HG02610 (cell line): ENCODE data around the gene TRIM74.
"Not testable (repeated sequence)": the region's sequence is repeated elsewhere in the genome, so short reads cannot be mapped to it uniquely, and the experiment has no call there.

Experiments
- ATAC-seq: cut with Tn5 transposase; IDR thresholded peaks from one replicate; pipeline ENCODE4 v1.9.1; 2021; ENCODE audit warnings: mild to moderate bottlenecking, moderate library complexity; ENCODE audit not compliant: unreplicated experiment

TRIM74 gene

GRCh38 chr7:72960029-72960428, 9.2 kb downstream of the TRIM74 start:
- ATAC-seq: not testable (repeated sequence)

- peak; percentile 84 for ATAC-seq
Measured at GRCh38 chr7:72954563-72955198, 14.6 kb downstream of the TRIM74 start.

GRCh38 chr7:72953901-72954562, 15.2 kb downstream of the TRIM74 start:
- peak; percentile 51 for ATAC-seq

- not testable (repeated sequence) for ATAC-seq
Measured at GRCh38 chr7:72950432-72950831, 18.8 kb downstream of the TRIM74 start.

GRCh38 chr7:72949686-72950085, 19.6 kb downstream of the TRIM74 start:
- not testable (repeated sequence) for ATAC-seq

- not testable (repeated sequence) for ATAC-seq
Measured at GRCh38 chr7:72949276-72949675, 20.0 kb downstream of the TRIM74 start.

- not testable (repeated sequence) for ATAC-seq
Measured at GRCh38 chr7:72948714-72949113, 20.6 kb downstream of the TRIM74 start.

- ATAC-seq: not testable (repeated sequence)
Measured at GRCh38 chr7:72946130-72946745, 23.0 kb downstream of the TRIM74 start.

- not testable (repeated sequence) for ATAC-seq
Measured at GRCh38 chr7:72945597-72945996, 23.7 kb downstream of the TRIM74 start.

- not testable (repeated sequence) for ATAC-seq
Measured at GRCh38 chr7:72944937-72945336, 24.3 kb downstream of the TRIM74 start.

- ATAC-seq: not testable (repeated sequence)
Measured at GRCh38 chr7:72942956-72943355, 26.3 kb downstream of the TRIM74 start.

- ATAC-seq: not testable (repeated sequence)
Measured at GRCh38 chr7:72942022-72942705, 27.1 kb downstream of the TRIM74 start.

- not testable (repeated sequence) for ATAC-seq
Measured at GRCh38 chr7:72928216-72928615, 41.0 kb downstream of the TRIM74 start.

- ATAC-seq: not testable (repeated sequence)
Measured at GRCh38 chr7:72927791-72928190, 41.5 kb downstream of the TRIM74 start.

GRCh38 chr7:72925546-72926120, 43.6 kb downstream of the TRIM74 start:
- no peak for ATAC-seq

GRCh38 chr7:72924733-72925545, 44.3 kb downstream of the TRIM74 start, which contains the start of gene POM121:
Gene POM121, plus strand, starts transcription at chr7:72925095. Its CDS starts 27 bp downstream, at chr7:72925122.
- ATAC-seq: peak; percentile 71

GRCh38 chr7:72924386-72924732, 44.9 kb downstream of the TRIM74 start:
- ATAC-seq: peak; percentile 18

- ATAC-seq: no peak
Measured at GRCh38 chr7:72919256-72919775, 50.0 kb downstream of the TRIM74 start.

- ATAC-seq: peak; percentile 82
Measured at GRCh38 chr7:72914756-72915525, 54.3 kb downstream of the TRIM74 start.
